IPS-NIHi7 (cell line): ENCODE results near the gene XRRA1.
"Not testable (repeated sequence)": the region's sequence is repeated elsewhere in the genome, so short reads cannot be mapped to it uniquely, and the experiment has no call there.

Experiments used
- DNase-seq: peaks from one replicate; pipeline ENCODE4 v3.0.0; 2012; ENCODE audit warnings: mixed read lengths; ENCODE audit errors: extremely low spot score

The XRRA1 gene

GRCh38 chr11:74825596-74825995, 123.3 kb downstream of the XRRA1 start:
- DNase-seq: not testable (repeated sequence)

- DNase-seq: no peak
These were observed 124.5 kb downstream of the XRRA1 start for GRCh38 chr11:74824285-74824982.

GRCh38 chr11:74822170-74822569, 126.7 kb downstream of the XRRA1 start:
- no peak for DNase-seq

GRCh38 chr11:74820763-74821162, 128.1 kb downstream of the XRRA1 start:
- DNase-seq: no peak

GRCh38 chr11:74819400-74819799, 129.5 kb downstream of the XRRA1 start:
- DNase-seq: no peak

GRCh38 chr11:74818283-74818946, 130.5 kb downstream of the XRRA1 start:
- no peak for DNase-seq

GRCh38 chr11:74816664-74817063, 132.2 kb downstream of the XRRA1 start:
- no peak for DNase-seq

GRCh38 chr11:74815966-74816365, 132.9 kb downstream of the XRRA1 start:
- no peak for DNase-seq

- no peak for DNase-seq
These were observed 139.1 kb downstream of the XRRA1 start for GRCh38 chr11:74809801-74810200.

- DNase-seq: no peak
These were observed 142.6 kb downstream of the XRRA1 start for GRCh38 chr11:74806267-74806666.

- DNase-seq: no peak
These were observed 157.4 kb downstream of the XRRA1 start for GRCh38 chr11:74791333-74792100.
